ENCODE results near the gene CADM2.
A peak's percentile ranks its signal among the peaks of the same experiment; 100 is the strongest.

CADM2 gene

DNA sequence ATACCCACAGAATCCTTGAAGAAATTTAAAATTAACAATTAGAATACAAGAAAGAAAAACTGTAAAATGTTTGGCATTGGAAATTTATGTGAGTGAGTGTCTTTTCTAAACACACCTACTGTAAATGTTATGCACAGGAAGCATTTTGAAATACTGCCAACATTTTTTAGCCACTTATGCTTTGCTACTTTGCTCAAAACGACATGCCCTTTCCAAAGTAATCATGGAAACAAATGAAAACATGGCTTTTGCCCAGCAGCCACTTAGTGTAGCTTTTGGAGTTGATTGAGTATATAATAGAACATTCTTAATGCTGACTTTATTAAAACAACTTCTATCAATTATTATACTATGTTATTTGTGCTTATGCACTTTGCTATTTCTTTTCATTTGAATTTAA, 823.0 kb downstream of the CADM2 start:
- peak; percentile 38 for DNase-seq (ENCODE audit: low read depth)
- no peak overlapping the region for H3K4me3 ChIP-seq (ENCODE audit: low read length)
- TF ChIP-seq CTCF (conservative IDR thresholded peaks at IDR 0.05; ENCODE audit: low read depth, low read length): no peak

GRCh38 chr3:85783291-85783690, 824.5 kb downstream of the CADM2 start:
- H3K4me3 ChIP-seq (ENCODE audit: low read length): no peak overlapping the region
- no peak for TF ChIP-seq CTCF (conservative IDR thresholded peaks at IDR 0.05; ENCODE audit: low read depth, low read length)
- DNase-seq (ENCODE audit: low read depth): no peak

DNA sequence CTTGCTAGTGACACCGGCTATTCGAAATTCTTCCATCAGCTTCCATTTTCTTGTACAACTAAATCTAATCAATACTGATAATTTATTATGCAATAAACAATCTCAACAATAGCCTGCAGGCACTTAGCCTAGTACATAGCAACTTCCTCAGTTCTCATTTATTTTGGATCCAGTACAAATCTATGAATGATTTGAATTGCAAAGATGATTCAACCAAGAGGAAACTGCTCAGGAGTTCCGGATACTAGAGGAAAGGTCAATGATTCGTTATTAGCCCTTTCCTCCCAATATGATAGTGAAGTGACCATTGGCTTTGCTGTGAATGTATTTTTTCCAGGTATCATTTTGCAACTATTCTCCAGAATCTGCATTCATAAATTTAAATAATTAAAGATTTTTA, 827.0 kb downstream of the CADM2 start:
- no peak for TF ChIP-seq CTCF (conservative IDR thresholded peaks at IDR 0.05; ENCODE audit: low read depth, low read length)
- H3K4me3 ChIP-seq (ENCODE audit: low read length): no peak overlapping the region
- no peak for DNase-seq (ENCODE audit: low read depth)

GRCh38 chr3:85790445-85791030, 831.7 kb downstream of the CADM2 start:
- no peak for TF ChIP-seq CTCF (conservative IDR thresholded peaks at IDR 0.05; ENCODE audit: low read depth, low read length)
- no peak overlapping the region for H3K4me3 ChIP-seq (ENCODE audit: low read length)
- DNase-seq (ENCODE audit: low read depth): no peak

- TF ChIP-seq CTCF (conservative IDR thresholded peaks at IDR 0.05; ENCODE audit: low read depth, low read length): no peak
- DNase-seq (ENCODE audit: low read depth): no peak
- H3K4me3 ChIP-seq (ENCODE audit: low read length): no peak overlapping the region
These were observed 837.4 kb downstream of the CADM2 start for GRCh38 chr3:85796140-85796539.

DNA sequence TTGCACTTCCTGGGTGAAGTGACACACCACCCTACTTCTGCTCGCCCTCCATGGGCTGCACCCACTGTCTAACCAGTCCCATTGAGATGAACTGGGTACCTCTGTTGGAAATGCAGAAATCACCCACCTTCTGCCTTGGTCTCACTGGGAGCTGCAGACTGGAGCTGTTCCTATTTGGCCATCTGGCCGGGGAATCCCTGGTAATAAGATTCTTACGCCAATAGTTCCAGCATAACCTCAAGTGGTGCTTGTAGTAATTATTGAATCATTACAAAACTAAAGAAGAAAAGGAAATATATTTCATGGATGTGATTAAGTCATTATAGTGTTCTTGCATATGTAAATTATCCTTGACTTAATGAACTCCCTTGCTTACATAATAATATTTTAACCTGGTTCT, 841.9 kb downstream of the CADM2 start:
- DNase-seq (ENCODE audit: low read depth): no peak
- no peak overlapping the region for H3K4me3 ChIP-seq (ENCODE audit: low read length)
- TF ChIP-seq CTCF (conservative IDR thresholded peaks at IDR 0.05; ENCODE audit: low read depth, low read length): no peak

DNA sequence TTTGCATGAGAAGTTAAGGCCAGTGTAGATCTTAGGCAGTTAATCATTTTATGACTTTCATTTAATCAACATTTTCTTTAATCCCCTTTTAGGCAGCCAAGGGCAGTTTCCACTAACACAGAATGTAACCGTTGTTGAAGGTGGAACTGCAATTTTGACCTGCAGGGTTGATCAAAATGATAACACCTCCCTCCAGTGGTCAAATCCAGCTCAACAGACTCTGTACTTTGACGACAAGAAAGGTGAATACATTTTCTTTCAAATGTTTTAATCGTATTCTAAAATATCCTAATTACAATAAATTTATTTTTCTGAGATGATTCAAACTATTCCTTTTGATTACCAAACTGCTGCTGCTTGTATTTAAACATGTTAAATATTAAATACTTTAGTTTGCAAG, 843.2 kb downstream of the CADM2 start:
- peak; percentile 70 for TF ChIP-seq CTCF (conservative IDR thresholded peaks at IDR 0.05; ENCODE audit: low read depth, low read length)
- no peak overlapping the region for H3K4me3 ChIP-seq (ENCODE audit: low read length)
- DNase-seq (ENCODE audit: low read depth): peak; percentile 16
